HG02678 (cell line): ENCODE data around the gene WNT2.
"Not testable (repeated sequence)": the region's sequence is repeated elsewhere in the genome, so short reads cannot be mapped to it uniquely, and the experiment has no call there.

Experiments
- ATAC-seq: cut with Tn5 transposase; IDR thresholded peaks from one replicate; pipeline ENCODE4 v1.9.1; 2021; ENCODE audit warnings: mild to moderate bottlenecking, moderate library complexity; ENCODE audit not compliant: unreplicated experiment

WNT2 gene

DNA sequence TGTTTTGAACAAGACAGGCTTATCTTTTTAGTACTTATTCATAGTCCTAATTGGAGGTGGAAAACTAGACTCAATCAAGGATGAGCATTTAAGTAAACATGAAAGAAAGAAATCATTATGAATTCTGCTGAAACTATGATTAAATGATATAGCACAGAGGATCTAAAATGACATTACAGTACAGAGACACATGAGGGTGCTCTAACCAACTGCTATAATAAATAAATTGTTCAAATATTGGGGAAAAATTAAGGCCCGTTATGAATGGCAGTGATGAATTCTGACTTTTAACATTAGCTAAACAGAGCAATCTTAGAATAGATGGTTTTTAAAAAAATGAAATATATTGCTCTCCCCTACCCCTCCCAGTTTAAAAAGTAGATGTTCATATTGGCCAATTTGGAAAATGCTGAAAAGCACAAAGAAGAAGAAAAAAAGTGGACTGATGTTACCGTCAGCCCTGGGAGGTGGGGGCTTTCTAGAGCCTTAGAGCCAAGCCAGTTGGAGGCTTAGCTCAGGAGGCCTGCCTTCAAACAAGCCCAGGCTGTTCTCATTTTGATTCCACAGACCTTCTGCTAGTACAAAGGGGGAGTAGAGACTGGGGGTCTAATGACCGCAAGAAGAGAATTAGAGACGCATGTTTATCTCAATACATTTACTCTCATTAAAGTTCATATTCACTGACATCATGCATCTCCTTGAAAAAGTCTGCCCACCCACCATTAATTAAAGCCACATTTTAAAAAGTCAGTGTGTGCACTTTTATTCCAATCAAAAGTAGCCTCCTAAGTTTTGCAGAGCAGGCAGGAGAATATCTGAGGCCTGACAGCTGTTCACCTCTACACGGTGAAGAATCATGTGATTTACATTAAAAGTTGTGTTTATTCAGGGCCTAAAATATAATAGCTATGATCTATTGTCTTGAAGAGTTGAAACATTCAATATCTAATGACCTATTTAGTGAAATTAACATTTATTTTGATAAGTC, 10.0 kb downstream of the WNT2 start:
- ATAC-seq = no peak

DNA sequence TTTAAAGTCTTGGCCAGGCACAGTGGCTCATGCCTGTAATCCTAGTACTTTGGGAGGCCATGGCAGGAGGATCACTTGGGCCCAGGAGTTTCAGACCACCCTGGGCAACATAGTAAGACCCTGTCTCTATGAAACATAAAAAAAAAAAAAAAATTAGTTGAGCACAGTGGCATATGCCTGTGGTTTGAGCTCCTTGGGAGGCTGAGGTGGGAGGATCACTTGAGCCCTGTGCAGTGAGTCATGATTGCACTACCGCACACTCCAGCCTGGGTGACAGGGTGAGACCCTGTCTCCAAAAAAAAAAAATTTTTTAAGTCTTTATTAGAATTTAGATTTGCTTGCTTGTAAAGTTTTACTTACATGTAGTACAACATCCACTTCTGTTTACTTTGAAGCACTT, 14.0 kb downstream of the WNT2 start:
- no peak for ATAC-seq

DNA sequence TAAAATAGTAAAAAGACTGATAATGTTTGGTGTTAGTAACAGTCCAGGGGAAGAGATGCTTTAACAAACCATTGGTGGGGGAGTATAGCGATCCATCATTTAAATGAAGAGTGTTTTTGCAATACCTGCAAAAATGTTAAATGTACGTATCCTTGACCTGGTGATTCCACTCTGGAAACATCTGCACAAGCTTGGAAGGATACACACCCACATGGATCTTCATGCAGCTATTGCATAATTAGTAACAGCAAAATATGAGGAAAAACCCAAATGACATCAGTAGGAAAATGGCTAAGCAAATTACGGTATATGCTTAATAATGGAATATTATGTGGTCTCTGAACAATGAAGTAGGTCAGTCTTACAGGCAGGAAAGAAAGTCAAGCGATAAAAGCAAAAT, 20.5 kb downstream of the WNT2 start:
- no peak for ATAC-seq

DNA sequence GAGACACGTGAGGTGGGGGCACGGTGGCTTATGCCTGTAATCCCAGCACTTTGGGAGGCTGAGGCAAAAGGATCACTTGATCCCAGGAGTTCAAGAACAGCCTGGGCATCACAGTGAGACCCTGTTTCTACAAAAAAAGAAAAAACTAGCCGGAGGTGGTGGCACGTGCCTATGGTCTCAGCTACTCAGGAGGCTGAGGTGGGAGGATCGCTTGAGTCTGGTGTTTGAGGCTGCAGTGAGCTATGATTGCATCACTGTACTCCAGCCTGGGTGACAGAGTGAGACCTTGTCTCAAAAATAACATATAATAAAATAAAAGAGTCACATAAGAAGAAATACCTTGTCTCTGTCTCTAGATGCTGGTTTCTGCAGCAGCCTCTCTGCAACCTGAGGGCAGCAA, 22.4 kb downstream of the WNT2 start:
- ATAC-seq = not testable (repeated sequence)

GRCh38 chr7:117297606-117298005, 25.3 kb downstream of the WNT2 start:
- no peak for ATAC-seq

DNA sequence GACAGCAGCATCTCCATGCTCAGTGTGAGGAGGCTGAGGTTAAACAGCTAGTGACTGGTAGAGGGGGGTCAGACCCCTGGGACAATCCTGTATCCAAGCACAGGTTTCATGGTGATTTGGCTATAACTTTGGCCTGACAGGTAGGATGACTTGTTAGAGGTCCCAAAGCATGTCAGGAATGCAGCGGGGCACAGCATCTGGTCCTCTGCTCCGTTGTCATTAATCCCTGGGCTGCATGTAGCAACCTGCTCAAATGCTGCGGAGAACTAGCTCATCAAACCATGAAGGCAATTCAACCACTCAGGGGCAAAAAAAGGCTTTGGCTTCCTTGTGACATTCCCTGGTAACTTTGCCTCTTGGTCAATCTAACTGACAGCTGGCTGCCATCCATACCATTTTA, 26.8 kb downstream of the WNT2 start:
- no peak for ATAC-seq

- no peak for ATAC-seq
These were observed 37.0 kb downstream of the WNT2 start for GRCh38 chr7:117285826-117286225.

DNA sequence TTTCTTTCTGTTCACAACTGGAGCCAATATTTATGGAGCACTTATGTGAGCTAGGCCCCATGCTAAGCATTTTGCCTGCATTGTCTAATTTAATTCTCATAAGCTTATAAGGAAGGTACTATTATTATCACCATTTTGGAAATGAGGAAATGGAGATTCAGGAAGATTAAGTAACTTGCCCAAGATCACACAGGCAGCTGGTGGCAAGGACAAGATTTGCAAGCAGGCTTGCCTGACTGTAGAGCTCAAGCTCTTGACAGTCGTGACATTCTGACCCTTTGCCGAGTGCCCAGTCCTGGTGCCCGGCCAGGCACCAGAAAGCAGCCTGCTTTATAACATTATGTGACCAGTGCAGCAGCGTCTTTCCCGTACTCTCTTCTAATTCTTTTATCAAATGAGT, 38.2 kb downstream of the WNT2 start:
- ATAC-seq = no peak

DNA sequence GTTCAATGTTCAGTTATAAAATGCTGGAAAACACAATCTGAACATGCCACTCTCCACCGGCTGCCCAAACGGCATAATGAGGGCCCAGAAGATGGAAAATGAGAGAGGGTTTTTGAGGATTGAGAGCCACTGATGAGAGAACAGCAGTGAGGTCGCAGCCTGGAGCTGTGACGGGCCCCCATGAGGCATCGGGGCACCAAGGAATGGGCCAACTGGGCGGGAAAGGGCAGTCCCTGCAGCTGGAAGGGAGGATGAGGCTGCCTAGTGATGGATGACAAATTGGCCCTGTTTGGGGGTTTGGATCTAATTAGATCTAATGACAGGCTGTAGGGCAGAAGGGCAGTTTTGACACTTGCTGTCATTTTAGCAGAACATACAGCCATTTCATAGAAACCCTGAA, 39.1 kb downstream of the WNT2 start:
- ATAC-seq = no peak

DNA sequence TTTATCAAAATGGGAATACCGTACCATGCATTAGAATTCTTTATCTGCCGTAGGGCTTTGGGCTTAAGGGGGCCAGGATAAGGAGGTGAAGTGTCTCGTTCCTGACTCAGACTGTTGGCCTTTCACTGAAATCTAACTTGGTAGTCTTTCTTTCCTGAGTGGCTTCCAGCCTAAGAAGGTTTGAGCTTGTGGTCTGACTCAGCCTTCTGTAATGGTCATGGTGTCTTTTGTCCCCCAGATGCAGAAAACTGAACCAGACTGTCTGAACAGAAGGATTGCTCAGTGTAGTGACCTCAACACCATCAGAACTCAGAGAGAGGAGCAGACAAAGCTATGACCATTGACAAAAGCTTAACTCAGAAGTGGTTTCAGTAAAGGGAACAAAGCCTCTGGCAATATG, 39.5 kb downstream of the WNT2 start:
- ATAC-seq = no peak

DNA sequence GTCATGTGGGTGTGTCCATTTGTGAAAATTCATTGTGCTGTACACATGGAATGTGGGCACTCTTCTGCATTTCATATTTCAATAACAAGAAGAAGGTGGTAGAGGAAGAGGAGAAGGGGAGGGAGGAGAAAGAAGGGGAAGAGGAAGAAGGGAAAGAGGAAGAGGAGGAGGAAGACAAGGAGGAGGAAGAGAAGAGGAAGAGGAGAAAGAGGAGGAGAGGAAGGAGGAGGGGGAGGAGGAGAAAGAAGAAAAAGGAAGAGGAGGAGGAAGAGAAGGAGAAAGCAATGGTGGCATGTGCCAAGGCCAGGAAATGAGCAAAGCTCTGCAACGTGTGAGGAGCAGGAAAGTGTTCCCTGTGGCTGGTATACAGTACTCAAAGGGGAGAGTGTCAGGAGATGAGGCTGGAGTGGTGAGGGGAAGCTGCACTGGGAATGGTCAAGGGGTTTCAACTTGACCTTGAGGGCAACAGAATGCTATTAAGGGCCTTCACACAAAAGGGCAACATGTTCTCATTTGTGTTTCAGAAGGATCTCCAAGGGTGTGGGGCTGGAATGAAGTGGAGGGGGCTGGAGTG, 40.5 kb downstream of the WNT2 start:
- ATAC-seq = no peak

DNA sequence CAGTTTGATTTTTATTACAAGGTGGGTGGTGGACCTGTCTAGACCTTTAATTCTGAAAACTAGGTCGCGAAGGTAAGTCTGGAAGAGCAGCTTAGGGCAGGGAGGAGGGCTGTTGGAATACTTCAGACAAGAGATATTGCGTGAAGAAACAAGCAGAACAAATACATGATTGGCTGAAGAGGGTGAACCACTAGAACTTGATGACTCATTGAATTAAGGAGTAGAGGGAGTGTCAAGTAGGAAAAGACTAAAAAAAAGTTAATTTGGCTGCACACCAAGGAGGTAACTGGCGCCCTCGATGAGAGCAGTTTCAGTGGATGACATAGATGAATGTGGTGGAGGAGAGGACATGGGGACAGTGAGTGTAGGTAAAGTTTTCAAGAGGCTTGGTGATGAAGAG, 41.3 kb downstream of the WNT2 start:
- no peak for ATAC-seq

DNA sequence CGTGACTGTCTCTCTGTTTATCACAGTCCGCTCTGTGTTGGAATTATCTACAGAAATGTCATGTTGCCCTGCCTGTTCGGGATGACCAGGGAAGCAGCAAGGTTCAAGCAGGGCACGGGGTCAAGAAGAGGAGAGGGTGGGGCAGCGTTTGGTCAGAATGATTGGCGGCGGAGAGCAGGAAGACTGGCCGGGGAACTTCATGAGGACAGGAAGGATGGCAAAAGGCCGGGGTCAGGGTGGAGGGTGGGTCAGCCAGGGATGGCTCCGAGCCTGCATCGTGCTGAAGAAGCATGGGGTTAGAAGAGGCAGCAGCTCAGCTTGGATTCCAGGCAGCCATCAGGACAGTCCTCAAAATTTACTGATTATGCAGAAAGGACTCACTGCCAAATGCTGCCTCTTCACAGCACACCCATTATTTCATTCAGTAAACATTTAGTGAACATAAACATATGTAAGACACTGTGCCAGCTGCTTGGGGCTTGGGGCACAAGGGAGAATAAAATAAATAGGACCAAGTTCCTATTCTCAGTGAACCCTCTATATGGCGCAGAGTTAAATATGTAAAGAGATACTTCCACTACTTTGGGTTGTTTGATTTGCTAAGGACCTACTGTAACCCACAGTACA, 42.8 kb downstream of the WNT2 start:
- ATAC-seq = no peak

GRCh38 chr7:117279203-117279602, 43.7 kb downstream of the WNT2 start:
- ATAC-seq = no peak

DNA sequence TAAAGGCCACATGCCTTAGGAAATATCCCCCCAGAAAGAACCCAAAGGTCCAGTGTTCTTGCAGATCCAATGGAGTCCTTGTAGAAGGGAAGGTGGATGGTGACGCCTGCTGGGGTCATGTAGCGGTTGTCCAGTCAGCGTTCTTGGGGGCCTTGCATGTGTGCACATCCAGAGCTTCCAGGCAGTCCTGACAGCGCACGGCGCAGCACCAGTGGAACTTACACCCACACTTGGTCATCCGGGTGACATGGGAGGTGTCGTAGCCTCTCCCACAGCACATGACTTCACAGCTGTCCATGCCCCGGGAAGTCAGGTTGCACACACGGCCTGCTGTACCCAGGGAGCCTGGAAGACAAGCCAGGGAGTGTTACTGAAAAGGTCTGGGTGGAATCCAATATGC, 44.8 kb downstream of the WNT2 start:
- no peak for ATAC-seq

DNA sequence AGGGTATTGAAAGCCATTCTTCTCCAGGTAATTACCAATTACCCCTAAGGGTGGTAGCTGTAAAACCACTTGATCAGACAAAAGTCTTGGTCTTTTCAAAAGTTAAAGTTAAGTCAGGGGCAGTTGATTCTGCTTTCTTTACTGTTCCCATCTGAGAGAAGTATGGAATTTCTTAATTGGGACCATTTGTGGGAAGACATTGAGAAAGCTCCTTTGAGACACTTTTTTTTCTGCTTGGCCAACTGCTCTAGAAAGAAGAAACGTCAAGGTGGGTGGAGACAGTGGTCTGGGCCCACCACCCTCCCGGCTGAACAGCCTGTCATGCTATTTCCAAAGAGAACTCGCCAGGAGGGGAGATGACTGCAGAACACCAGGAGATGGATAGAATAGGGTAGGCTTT, 45.3 kb downstream of the WNT2 start:
- no peak for ATAC-seq

- no peak for ATAC-seq
These were observed 47.9 kb downstream of the WNT2 start for GRCh38 chr7:117274951-117275350.

DNA sequence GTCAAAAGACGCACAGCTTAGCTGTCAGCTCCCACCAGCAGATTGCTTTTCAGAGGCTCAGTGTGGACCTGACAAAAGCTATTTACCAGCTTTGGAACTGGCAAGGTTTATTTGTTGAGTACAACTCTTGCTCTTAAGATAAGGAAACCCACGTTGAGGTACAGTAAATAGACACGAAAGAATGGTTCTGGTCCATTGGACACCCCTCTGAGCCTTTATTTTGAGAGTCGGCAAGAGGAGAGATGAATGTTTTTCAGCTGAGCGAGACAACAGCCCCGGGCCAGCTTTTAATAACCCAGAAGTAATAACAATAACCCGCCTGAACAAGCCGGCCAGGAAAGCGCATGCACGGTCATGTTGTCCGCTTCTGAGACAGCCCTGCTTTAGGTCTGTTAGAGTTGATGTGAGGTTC, 49.0 kb downstream of the WNT2 start:
- no peak for ATAC-seq

GRCh38 chr7:117273325-117273724, 49.5 kb downstream of the WNT2 start:
- no peak for ATAC-seq

DNA sequence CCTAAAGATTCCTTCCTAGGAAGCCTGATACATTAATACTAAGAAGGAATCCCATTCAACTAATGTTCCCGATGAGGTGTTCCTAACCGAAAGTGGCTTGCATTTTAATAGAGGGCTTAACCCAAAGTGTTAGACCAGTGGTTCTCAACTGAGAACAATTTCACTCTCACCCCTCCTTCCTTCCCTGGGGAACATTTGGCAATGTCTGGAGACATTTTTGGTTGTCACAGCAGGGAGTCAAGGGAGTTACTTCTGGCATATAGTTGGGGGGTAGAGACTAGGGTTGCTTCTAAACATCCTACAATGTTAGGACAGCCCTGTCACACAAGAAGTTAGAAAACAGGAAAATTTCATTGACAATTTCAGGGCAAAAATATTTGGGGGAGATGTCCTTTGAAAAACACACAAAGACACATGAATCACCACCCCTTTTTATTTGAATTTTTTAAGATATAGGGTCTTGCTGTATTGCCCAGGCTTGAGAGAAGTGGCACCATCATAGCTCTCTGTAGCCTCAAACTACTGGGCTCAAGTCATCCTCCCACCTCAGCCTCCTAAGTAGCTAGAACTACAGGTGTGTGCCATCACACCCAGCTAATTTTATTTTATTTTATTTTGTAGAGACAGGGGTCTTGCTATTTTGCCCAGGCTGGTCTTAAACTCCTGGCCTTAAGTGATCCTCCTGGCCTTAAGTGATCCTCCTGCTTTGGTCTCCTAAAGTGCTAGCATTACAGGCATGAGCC, 50.7 kb downstream of the WNT2 start:
- ATAC-seq = no peak

DNA sequence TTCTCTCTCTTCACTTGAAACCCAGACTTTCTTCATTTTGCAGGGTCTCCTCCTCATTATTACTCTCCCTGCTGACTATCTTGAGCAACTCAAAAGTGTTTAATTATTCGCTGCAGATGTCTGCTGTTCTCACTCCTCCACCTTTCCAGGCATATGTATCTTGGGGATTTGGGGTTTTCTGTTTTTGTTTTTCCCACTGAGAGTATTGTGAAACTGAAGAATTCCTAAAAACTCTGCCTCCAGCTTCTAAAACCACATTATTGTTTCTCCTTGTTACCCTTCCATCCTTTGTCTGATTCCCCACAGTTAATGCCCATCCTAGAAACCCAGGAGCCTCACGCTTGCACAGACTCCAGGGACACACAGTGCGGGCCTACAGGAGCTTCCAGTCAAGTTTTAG, 51.3 kb downstream of the WNT2 start:
- ATAC-seq = no peak
